Sigmoid colon (tissue), 7 donors: Measurements from ENCODE around the gene OTOL1. TPM values are rescaled to one million over a fixed set of nuclear protein-coding genes. Genes with fewer than 3 reads are reported as not detected.

ENCODE experiments used
- DNase-seq: peaks from one replicate; pipeline ENCODE4 v3.0.0-alpha.2; 2019
- H3K27ac ChIP-seq, 4 donors: fragments of 200-600 bp; sonication (generic); one replicate each; pipeline ENCODE4 v1.5.1; 2016 to 2019; ENCODE audit warnings: mild to moderate bottlenecking in 1 of 4
- H3K27me3 ChIP-seq, 3 donors: fragments of 200-600 bp; sonication (generic); one replicate each; pipeline ENCODE4 v1.5.1; 2019; ENCODE audit warnings: mild to moderate bottlenecking in 1 of 3
- H3K36me3 ChIP-seq, 4 donors: fragments of 200-600 bp; sonication (generic); one replicate each; pipeline ENCODE4 v1.5.1; 2016 to 2019
- H3K4me1 ChIP-seq, 4 donors: fragments of 200-600 bp; sonication (generic); one replicate each; pipeline ENCODE4 v1.5.1; 2017 to 2019
- H3K4me3 ChIP-seq, 4 donors: fragments of 200-600 bp; sonication (generic); one replicate each; pipeline ENCODE4 v1.5.1; 2017 to 2019; ENCODE audit warnings: mild to moderate bottlenecking in 2 of 4, moderate library complexity in 1 of 4
- H3K9me3 ChIP-seq, 4 donors: fragments of 200-600 bp in 3 of 4; sonication (generic) in 3 of 4; one replicate each; pipeline versions ENCODE4 v1.5.1 to v1.6.1; 2013 to 2019
- EP300 ChIP-seq, 4 donors: sonication (generic); formaldehyde crosslinking; IDR thresholded peaks; one replicate each; pipeline ENCODE4 v1.6.1; 2017; ENCODE audit warnings: antibody characterized with exemption in 4 of 4
- POLR2A ChIP-seq, 2 donors: fragments of 450-650 bp; IDR thresholded peaks; one replicate each; pipeline ENCODE4 v1.6.1; 2016; ENCODE audit warnings: antibody characterized with exemption in 2 of 2, mild to moderate bottlenecking in 2 of 2, moderate library complexity in 2 of 2
- POLR2AphosphoS5 ChIP-seq, 4 donors: sonication (generic); formaldehyde crosslinking; IDR thresholded peaks; one replicate each; pipeline ENCODE4 v1.6.1; 2017; ENCODE audit warnings: antibody characterized with exemption in 4 of 4
- WGBS, 2 donors: extraction: QIAGEN DNeasy Blood & Tissue Kit; methylation state at CpG; one replicate each; pipeline ENCODE4 v1.1.7; 2013; 5-methylcytosine and 5-hydroxymethylcytosine counted together
- intact Hi-C: fragments of 100-400 bp; cut with DNase I; formaldehyde crosslinking; loops from one replicate; pipeline ENCODE4 v1.15.1; 2023
- polyA plus RNA-seq, 3 donors: library from polyadenylated mRNA; stranded (reverse); fragments of 200-250 nt; gene quantifications; one replicate each; pipeline ENCODE4 v1.2.3, GENCODE V29; 2013
- total RNA-seq, 4 donors: library from RNA; depleted of rRNA; stranded (reverse); fragments of >200 nt; gene quantifications; one replicate each; pipeline ENCODE4 v1.1.0, GENCODE V29; 2016
- TF ChIP-seq, protein P1 (sequence below), 4 experiments: fragments of 450-650 bp in 3 of 4; fragments of 200-600 bp in 1 of 4; IDR thresholded peaks; one replicate each; pipeline ENCODE4 v1.5.1; 2016 to 2019; ENCODE audit warnings: antibody characterized with exemption in 4 of 4, mild to moderate bottlenecking in 3 of 4, moderate library complexity in 2 of 4
- donor health status: healthy with polysubstance abuse.
- donor health status: Bipolar disorder and iron deficiency.
- donor health status: healthy.

The OTOL1 gene
- total RNA-seq, result not detected
- polyA plus RNA-seq, result not detected

- H3K27me3 ChIP-seq, result no peaks in the 10 kb centered on the region
- no peaks in the 10 kb centered on the region for H3K4me1 ChIP-seq
- H3K4me3 ChIP-seq, result no peak within 1 kb of the TSS
- H3K27ac ChIP-seq, result no peak within 1 kb of the TSS
- 66 to 80% methylated on average over 1 of the region's 1 CpG for WGBS, 2 donors
- DNase-seq, result no peak
- peaks cover 0 to 3% (median 0%) of the 10 kb centered on the region in 4 donors for H3K9me3 ChIP-seq
- intact Hi-C loops, result no loop called here
- TF ChIP-seq, protein P1, sequence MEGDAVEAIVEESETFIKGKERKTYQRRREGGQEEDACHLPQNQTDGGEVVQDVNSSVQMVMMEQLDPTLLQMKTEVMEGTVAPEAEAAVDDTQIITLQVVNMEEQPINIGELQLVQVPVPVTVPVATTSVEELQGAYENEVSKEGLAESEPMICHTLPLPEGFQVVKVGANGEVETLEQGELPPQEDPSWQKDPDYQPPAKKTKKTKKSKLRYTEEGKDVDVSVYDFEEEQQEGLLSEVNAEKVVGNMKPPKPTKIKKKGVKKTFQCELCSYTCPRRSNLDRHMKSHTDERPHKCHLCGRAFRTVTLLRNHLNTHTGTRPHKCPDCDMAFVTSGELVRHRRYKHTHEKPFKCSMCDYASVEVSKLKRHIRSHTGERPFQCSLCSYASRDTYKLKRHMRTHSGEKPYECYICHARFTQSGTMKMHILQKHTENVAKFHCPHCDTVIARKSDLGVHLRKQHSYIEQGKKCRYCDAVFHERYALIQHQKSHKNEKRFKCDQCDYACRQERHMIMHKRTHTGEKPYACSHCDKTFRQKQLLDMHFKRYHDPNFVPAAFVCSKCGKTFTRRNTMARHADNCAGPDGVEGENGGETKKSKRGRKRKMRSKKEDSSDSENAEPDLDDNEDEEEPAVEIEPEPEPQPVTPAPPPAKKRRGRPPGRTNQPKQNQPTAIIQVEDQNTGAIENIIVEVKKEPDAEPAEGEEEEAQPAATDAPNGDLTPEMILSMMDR (IDR thresholded peaks at IDR 0.05), result no peak
- TF ChIP-seq POLR2AphosphoS5 (IDR thresholded peaks at IDR 0.05) (no peak), EP300 (IDR thresholded peaks at IDR 0.05) (no peak), POLR2A (IDR thresholded peaks at IDR 0.05) (no peak)
- no peaks in the 10 kb centered on the region for H3K36me3 ChIP-seq
These were observed at the start of gene OTOL1 for GRCh38 chr3:161496508-161496907. TSS of gene OTOL1 (plus strand) at chr3:161496808. CDS start at chr3:161496808, 0 bp downstream.

- intact Hi-C loops, result no loop called here
- Histone ChIP-seq H3K27me3 (no peaks in the 10 kb centered on the region), H3K9me3 (peaks cover 0 to 2% (median 0%) of the 10 kb centered on the region in 4 donors), H3K27ac (no peak overlapping the region), H3K36me3 (no peaks in the 10 kb centered on the region), H3K4me1 (no peaks in the 10 kb centered on the region), H3K4me3 (no peak overlapping the region)
- 12 to 70% methylated on average over 2 of the region's 2 CpGs for WGBS, 2 donors
- TF ChIP-seq, protein P1 (IDR thresholded peaks at IDR 0.05), result no peak
- TF ChIP-seq POLR2AphosphoS5 (IDR thresholded peaks at IDR 0.05) (no peak), POLR2A (IDR thresholded peaks at IDR 0.05) (no peak), EP300 (IDR thresholded peaks at IDR 0.05) (no peak)
- DNase-seq, result no peak
These were observed 46.8 kb upstream of the OTOL1 start for GRCh38 chr3:161449785-161450184.

DNA sequence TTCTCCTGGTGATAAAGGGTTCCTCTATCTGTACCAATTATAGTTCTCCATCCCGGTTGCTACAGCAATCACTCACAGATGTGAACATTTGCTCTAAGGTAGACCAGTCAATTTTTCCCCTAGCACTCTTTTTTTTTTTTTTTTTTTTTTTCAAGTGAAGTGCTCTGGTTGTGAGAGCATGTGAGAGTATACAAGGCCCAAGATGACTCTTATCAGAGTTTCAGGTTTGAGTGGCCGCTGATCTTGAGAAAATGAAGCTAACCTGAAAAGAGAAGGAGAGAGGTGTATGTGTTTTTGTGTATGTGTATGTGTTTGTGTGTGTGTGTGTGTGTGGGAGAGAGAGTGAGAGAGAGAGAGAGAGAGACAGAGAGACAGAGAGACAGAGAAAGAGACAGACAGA lies 44.4 kb upstream of the OTOL1 start:
- no peaks in the 10 kb centered on the region for H3K27me3 ChIP-seq
- H3K9me3 ChIP-seq, result peaks cover 0 to 2% (median 0%) of the 10 kb centered on the region in 4 donors
- WGBS, 2 donors, result 62 to 70% methylated on average over 2 of the region's 2 CpGs
- TF ChIP-seq, protein P1 (IDR thresholded peaks at IDR 0.05), result no peak
- TF ChIP-seq POLR2A (IDR thresholded peaks at IDR 0.05) (no peak), POLR2AphosphoS5 (IDR thresholded peaks at IDR 0.05) (no peak), EP300 (IDR thresholded peaks at IDR 0.05) (no peak)
- no peak for DNase-seq
- no peaks in the 10 kb centered on the region for H3K4me1 ChIP-seq
- no peak overlapping the region for H3K27ac ChIP-seq
- no peaks in the 10 kb centered on the region for H3K36me3 ChIP-seq
- no peak overlapping the region for H3K4me3 ChIP-seq
- intact Hi-C loops, result no loop called here

- H3K27ac ChIP-seq, result no peak overlapping the region
- no peak overlapping the region for H3K4me3 ChIP-seq
- DNase-seq, result no peak
- H3K36me3 ChIP-seq, result no peaks in the 10 kb centered on the region
- H3K27me3 ChIP-seq, result no peaks in the 10 kb centered on the region
- intact Hi-C loops, result no loop called here
- 48 to 61% methylated on average over 2 of the region's 2 CpGs for WGBS, 2 donors
- TF ChIP-seq POLR2AphosphoS5 (IDR thresholded peaks at IDR 0.05) (no peak), EP300 (IDR thresholded peaks at IDR 0.05) (no peak), POLR2A (IDR thresholded peaks at IDR 0.05) (no peak)
- TF ChIP-seq, protein P1 (IDR thresholded peaks at IDR 0.05), result no peak
- peaks cover 0 to 2% (median 0%) of the 10 kb centered on the region in 4 donors for H3K9me3 ChIP-seq
- no peaks in the 10 kb centered on the region for H3K4me1 ChIP-seq
These were observed 42.0 kb upstream of the OTOL1 start for GRCh38 chr3:161454615-161455014.

- DNase-seq, result no peak
- TF ChIP-seq, protein P1 (IDR thresholded peaks at IDR 0.05), result no peak
- TF ChIP-seq POLR2AphosphoS5 (IDR thresholded peaks at IDR 0.05) (no peak), POLR2A (IDR thresholded peaks at IDR 0.05) (no peak), EP300 (IDR thresholded peaks at IDR 0.05) (no peak)
- 52 to 66% methylated on average over 2 of the region's 2 CpGs for WGBS, 2 donors
- peaks cover 0 to 2% (median 0%) of the 10 kb centered on the region in 4 donors for H3K9me3 ChIP-seq
- no peaks in the 10 kb centered on the region for H3K4me1 ChIP-seq
- no peak overlapping the region for H3K27ac ChIP-seq
- H3K27me3 ChIP-seq, result no peaks in the 10 kb centered on the region
- no peaks in the 10 kb centered on the region for H3K36me3 ChIP-seq
- no peak overlapping the region for H3K4me3 ChIP-seq
- intact Hi-C loops, result no loop called here
These were observed 40.6 kb upstream of the OTOL1 start for GRCh38 chr3:161455962-161456361.
